ENCODE results near the gene CHCHD1. TPM values are rescaled to one million over a fixed set of nuclear protein-coding genes. Genes with fewer than 3 reads are reported as not detected.
A peak's percentile ranks its signal among the peaks of the same experiment; 100 is the strongest.

The CHCHD1 gene
- total RNA-seq, result 45.3 and 59.1 TPM in 2 replicates
- 86.1 and 95.2 TPM in 2 replicates for polyA plus RNA-seq

DNA sequence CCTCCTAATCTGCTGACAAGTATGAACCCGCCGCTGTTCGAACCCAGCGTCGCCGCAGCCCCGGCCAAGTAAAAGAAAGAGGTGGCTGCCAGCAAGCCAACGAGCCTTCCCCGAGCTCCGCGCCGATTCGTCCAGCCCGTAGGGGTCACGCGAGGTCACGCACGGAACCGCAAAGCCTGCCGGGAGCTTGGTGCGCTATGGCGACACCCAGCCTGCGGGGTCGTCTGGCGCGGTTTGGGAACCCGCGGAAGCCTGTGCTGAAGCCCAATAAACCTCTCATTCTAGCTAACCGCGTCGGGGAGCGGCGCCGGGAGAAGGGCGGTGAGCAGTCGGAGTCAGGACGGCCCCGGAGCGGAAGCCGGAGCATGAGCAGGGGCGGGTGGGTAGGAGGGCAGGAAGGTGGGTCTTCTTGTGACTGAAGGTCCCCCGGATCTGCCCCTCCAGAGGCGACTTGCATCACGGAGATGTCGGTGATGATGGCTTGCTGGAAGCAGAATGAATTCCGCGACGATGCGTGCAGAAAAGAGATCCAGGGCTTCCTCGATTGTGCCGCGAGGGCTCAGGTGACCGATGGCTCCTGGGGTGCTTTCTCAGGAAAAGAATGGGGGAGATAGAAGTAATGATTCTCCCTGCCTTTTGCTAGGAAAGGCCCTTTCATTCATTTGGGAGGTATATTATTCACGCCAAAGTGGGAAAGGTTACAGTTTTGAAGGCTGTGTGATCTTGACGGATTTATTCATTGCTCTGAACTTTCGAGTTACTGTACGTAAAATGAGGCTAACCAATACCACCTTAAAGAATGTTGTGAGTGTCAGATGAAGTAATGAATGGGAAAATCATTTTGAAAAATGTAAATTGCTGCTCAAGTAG lies at the start of gene CHCHD1:
Gene CHCHD1 (plus strand): TSS at position 170 of the 870 bp plus-strand sequence. CDS start 28 bp downstream, at position 198.
- Histone ChIP-seq H3K36me3 (replicated peaks; ENCODE audit: insufficient read depth, low read depth) (no peaks in the 10 kb centered on the region), H3K27me3 (no peaks in the 10 kb centered on the region), H2AFZ (peak within 1 kb of the TSS; percentile 49), H3K27ac (peak within 1 kb of the TSS; percentile 89), H4K20me1 (ENCODE audit: insufficient read depth, poor library complexity, severe bottlenecking) (peaks cover 10% of the 10 kb centered on the region), H3K4me3 (peak within 1 kb of the TSS; percentile 69), H3K9me3 (ENCODE audit: low read depth) (no peaks in the 10 kb centered on the region), H3K4me2 (peak within 1 kb of the TSS; percentile 94), H3K4me1 (ENCODE audit: insufficient read depth) (peaks cover 16% of the 10 kb centered on the region), H3K79me2 (peaks cover 82% of the 10 kb centered on the region), H3K9me2 (replicated peaks; ENCODE audit: insufficient read depth) (no peaks in the 10 kb centered on the region)
- TF ChIP-seq EZH2phosphoT487 (IDR thresholded peaks at IDR 0.05; ENCODE audit: low read depth, severe bottlenecking, unreplicated experiment) (no peak), EZH2 (IDR thresholded peaks at IDR 0.05; ENCODE audit: borderline replicate concordance) (no peak)
- TF ChIP-seq, protein P1, sequence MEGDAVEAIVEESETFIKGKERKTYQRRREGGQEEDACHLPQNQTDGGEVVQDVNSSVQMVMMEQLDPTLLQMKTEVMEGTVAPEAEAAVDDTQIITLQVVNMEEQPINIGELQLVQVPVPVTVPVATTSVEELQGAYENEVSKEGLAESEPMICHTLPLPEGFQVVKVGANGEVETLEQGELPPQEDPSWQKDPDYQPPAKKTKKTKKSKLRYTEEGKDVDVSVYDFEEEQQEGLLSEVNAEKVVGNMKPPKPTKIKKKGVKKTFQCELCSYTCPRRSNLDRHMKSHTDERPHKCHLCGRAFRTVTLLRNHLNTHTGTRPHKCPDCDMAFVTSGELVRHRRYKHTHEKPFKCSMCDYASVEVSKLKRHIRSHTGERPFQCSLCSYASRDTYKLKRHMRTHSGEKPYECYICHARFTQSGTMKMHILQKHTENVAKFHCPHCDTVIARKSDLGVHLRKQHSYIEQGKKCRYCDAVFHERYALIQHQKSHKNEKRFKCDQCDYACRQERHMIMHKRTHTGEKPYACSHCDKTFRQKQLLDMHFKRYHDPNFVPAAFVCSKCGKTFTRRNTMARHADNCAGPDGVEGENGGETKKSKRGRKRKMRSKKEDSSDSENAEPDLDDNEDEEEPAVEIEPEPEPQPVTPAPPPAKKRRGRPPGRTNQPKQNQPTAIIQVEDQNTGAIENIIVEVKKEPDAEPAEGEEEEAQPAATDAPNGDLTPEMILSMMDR (IDR thresholded peaks at IDR 0.05; ENCODE audit: poor library complexity), result no peak
- peak; percentile 94 for DNase-seq (ENCODE audit: low spot score)
- WGBS (ENCODE audit: low lambda C conversion rate, missing lambda C conversion rate), result under 1% methylated on average over 56 of the region's 57 CpGs

DNA sequence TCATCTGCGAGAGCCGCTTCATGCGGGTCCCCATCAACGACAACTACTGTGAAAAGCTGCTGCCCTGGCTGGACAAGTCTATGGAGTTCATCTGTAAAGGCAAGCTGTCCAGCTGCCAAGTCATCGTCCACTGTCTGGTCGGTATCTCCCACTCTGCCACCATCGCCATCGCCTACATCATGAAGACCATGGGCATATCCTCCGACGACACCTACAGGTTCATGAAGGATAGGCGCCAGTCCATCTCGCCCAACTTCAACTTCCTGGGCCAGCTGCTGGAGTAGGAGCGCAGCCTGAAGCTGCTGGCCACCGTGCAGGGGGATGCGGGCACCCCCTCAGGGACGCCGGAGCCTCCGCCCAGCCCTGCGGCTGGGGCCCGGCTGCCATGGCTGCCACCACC lies 49.4 kb upstream of the CHCHD1 start:
- DNase-seq (ENCODE audit: low spot score), result no peak
- Histone ChIP-seq H3K4me2 (no peak overlapping the region), H3K4me1 (ENCODE audit: insufficient read depth) (peaks cover 6% of the 10 kb centered on the region), H3K27me3 (no peaks in the 10 kb centered on the region), H2AFZ (no peak overlapping the region), H3K27ac (no peak overlapping the region), H3K4me3 (no peak overlapping the region), H4K20me1 (ENCODE audit: insufficient read depth, poor library complexity, severe bottlenecking) (no peaks in the 10 kb centered on the region), H3K79me2 (peaks cover 47% of the 10 kb centered on the region), H3K9me2 (replicated peaks; ENCODE audit: insufficient read depth) (no peaks in the 10 kb centered on the region), H3K9me3 (ENCODE audit: low read depth) (no peaks in the 10 kb centered on the region), H3K36me3 (replicated peaks; ENCODE audit: insufficient read depth, low read depth) (no peaks in the 10 kb centered on the region)
- no peak for TF ChIP-seq EZH2phosphoT487 (IDR thresholded peaks at IDR 0.05; ENCODE audit: low read depth, severe bottlenecking, unreplicated experiment)
- TF ChIP-seq, protein P1 (IDR thresholded peaks at IDR 0.05; ENCODE audit: poor library complexity), result no peak
- no peak for TF ChIP-seq EZH2 (IDR thresholded peaks at IDR 0.05; ENCODE audit: borderline replicate concordance)
- WGBS (ENCODE audit: low lambda C conversion rate, missing lambda C conversion rate), result 97% methylated on average over 20 of the region's 20 CpGs

DNA sequence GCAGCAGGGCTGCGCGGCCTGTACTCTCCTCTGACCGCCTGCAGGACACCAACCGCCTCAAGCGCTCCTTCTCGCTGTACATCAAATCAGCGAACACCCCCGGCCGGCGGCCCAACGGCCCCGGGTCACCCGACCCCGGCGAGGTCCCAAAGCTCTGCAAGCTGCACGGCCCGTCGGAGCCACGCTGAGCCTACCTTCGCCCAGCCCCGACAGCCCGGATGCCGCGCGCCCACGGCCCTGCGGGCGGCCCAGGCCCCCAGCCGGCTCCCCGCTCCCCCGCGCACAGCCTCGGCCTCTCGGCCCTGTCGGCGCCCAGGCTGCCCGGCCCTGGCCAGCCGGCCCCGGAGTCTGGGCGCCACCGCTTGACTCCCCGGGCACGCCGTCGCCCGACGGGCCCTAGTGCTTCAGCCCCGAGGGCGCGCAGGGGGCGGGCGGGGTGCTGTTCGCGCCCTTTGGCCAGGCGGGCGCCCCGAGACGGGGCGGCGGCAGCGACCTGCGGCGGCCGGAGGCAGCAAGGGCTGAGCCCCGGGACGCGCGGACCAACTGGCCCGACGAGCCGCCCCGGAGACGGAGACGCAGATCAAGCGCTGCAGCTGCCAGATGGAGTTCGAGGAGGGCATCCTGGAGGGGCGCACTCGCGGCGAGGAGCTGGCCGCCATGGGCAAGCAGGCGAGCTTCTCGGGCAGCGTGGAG lies 48.8 kb upstream of the CHCHD1 start:
- H3K4me1 ChIP-seq (ENCODE audit: insufficient read depth), result peaks cover 6% of the 10 kb centered on the region
- no peak for TF ChIP-seq EZH2phosphoT487 (IDR thresholded peaks at IDR 0.05; ENCODE audit: low read depth, severe bottlenecking, unreplicated experiment)
- no peak for TF ChIP-seq EZH2 (IDR thresholded peaks at IDR 0.05; ENCODE audit: borderline replicate concordance)
- TF ChIP-seq, protein P1 (IDR thresholded peaks at IDR 0.05; ENCODE audit: poor library complexity), result no peak
- WGBS (ENCODE audit: low lambda C conversion rate, missing lambda C conversion rate), result 99% methylated on average over 30 of the region's 84 CpGs

More for the DNA sequence above, 48.8 kb upstream of the CHCHD1 start:
- Histone ChIP-seq H3K4me3 (no peak overlapping the region), H4K20me1 (ENCODE audit: insufficient read depth, poor library complexity, severe bottlenecking) (no peaks in the 10 kb centered on the region), H3K27me3 (no peaks in the 10 kb centered on the region), H3K27ac (no peak overlapping the region), H3K79me2 (peaks cover 47% of the 10 kb centered on the region), H3K4me2 (no peak overlapping the region), H3K9me3 (ENCODE audit: low read depth) (no peaks in the 10 kb centered on the region), H3K36me3 (replicated peaks; ENCODE audit: insufficient read depth, low read depth) (no peaks in the 10 kb centered on the region), H3K9me2 (replicated peaks; ENCODE audit: insufficient read depth) (no peaks in the 10 kb centered on the region), H2AFZ (no peak overlapping the region)
- DNase-seq (ENCODE audit: low spot score), result no peak
